K562 (cell line): Measurements from ENCODE around the gene MED15. TPM values are rescaled to one million over a fixed set of nuclear protein-coding genes. Genes with fewer than 3 reads are reported as not detected.

Experiments
- ARID1B ChIP-seq: fragments of 450-650 bp; IDR thresholded peaks from 2 replicates; pipeline ENCODE4 v1.6.1; 2016; ENCODE audit warnings: antibody characterized with exemption, mild to moderate bottlenecking, inconsistent platforms
- HDAC6 ChIP-seq: IDR thresholded peaks from 2 replicates; pipeline ENCODE4 v1.6.1; 2012; ENCODE audit warnings: low read depth, mild to moderate bottlenecking, control low read depth, inconsistent platforms, low read length, moderate library complexity
- KAT7 ChIP-seq: sonication (generic); formaldehyde crosslinking; IDR thresholded peaks from 2 replicates; pipeline ENCODE4 v1.8.0; 2022; ENCODE audit warnings: missing genetic modification reagents, mild to moderate bottlenecking, borderline replicate concordance
- KHSRP ChIP-seq: fragments of 450-650 bp; IDR thresholded peaks from 2 replicates; pipeline ENCODE4 v1.6.1; 2017
- MYBL2 ChIP-seq, 2 experiments: fragments of 450-650 bp in 1 of 2; sonication (generic) in 1 of 2; formaldehyde crosslinking in 1 of 2; IDR thresholded peaks; 2 replicates each; pipeline versions ENCODE4 v1.6.1 to v1.8.1; 2017 to 2022; ENCODE audit warnings: borderline replicate concordance in 1 of 2, inconsistent platforms in 1 of 2, low read depth in 1 of 2, mild to moderate bottlenecking in 1 of 2, missing genetic modification reagents in 1 of 2, moderate library complexity in 1 of 2
- RAD21 ChIP-seq, 2 experiments: fragments of 250-450 bp in 1 of 2; fragments of 450-650 bp in 1 of 2; sonication (Bioruptor Pico) in 1 of 2; formaldehyde crosslinking in 1 of 2; IDR thresholded peaks in 1 of 2; conservative IDR thresholded peaks in 1 of 2; 2 replicates each; pipeline versions ENCODE4 v1.4.0 to v1.8.0; 2020 to 2022; ENCODE audit warnings: mild to moderate bottlenecking in 2 of 2, moderate library complexity in 1 of 2
- RBM22 ChIP-seq: fragments of 200-400 bp; formaldehyde crosslinking; IDR thresholded peaks from 2 replicates; pipeline ENCODE4 v1.6.1; 2018; ENCODE audit warnings: low read length, low read depth; ENCODE audit not compliant: poor library complexity, severe bottlenecking
- STAG1 ChIP-seq: sonication (generic); formaldehyde crosslinking; IDR thresholded peaks from 2 replicates; pipeline ENCODE4 v1.5.0; 2020; ENCODE audit warnings: missing genetic modification reagents, borderline replicate concordance
- TEAD1 ChIP-seq, 2 experiments: fragments of 450-650 bp in 1 of 2; sonication (generic) in 1 of 2; formaldehyde crosslinking; IDR thresholded peaks; 2 replicates each; pipeline versions ENCODE4 v1.4.0 to v1.8.0; 2020 to 2022; ENCODE audit warnings: mild to moderate bottlenecking in 2 of 2, missing genetic modification reagents in 1 of 2
- ZBTB8A ChIP-seq: fragments of 450-650 bp; IDR thresholded peaks from 2 replicates; pipeline ENCODE4 v1.6.1; 2018; ENCODE audit warnings: mild to moderate bottlenecking, moderate library complexity; ENCODE audit not compliant: partially characterized antibody
- ZKSCAN3 ChIP-seq: fragments of 250-450 bp; sonication (Bioruptor Pico); IDR thresholded peaks from 2 replicates; pipeline ENCODE4 v1.4.0; 2020
- ZNF143 ChIP-seq: sonication (generic); formaldehyde crosslinking; IDR thresholded peaks from 2 replicates; pipeline ENCODE4 v1.9.0; 2022; ENCODE audit warnings: mild to moderate bottlenecking, missing genetic modification reagents
- polyA plus RNA-seq, 8 experiments: library from polyadenylated mRNA; depleted of rRNA in 4 of 8; stranded (reverse) in 5 of 8; unstranded in 3 of 8; fragments of >200 nt; fragmentation: Nextera tagmentation in 2 of 8; fragmentation: Illumina TruSeq in 1 of 8; extraction: Ambion mirVana in 2 of 8; extraction: Trizol in 1 of 8; gene quantifications; 2 replicates each; pipeline versions ENCODE4 v1.2.1 to v1.2.3, GENCODE V29; 2011 to 2014; ENCODE audit warnings: inconsistent platforms in 1 of 8, missing spikeins in 1 of 8
- total RNA-seq, 7 experiments: library from RNA; depleted of rRNA in 6 of 7; stranded (reverse); fragments of >200 nt in 6 of 7; fragmentation: Illumina TruSeq in 2 of 7; extraction: Trizol in 2 of 7; gene quantifications; 2 replicates each; pipeline versions ENCODE4 v1.2.1 to v1.2.3, GENCODE V29; 2011 to 2021; ENCODE audit warnings: low replicate concordance in 1 of 7
- TF ChIP-seq, protein P1 (sequence below): sonication (generic); formaldehyde crosslinking; IDR thresholded peaks from 2 replicates; pipeline ENCODE4 v1.8.1; 2023; ENCODE audit warnings: mild to moderate bottlenecking, missing genetic modification reagents

MED15 gene
- total and polyA plus RNA-seq, 9 of the 15 experiments (the other 6 are each of a cell fraction or from before 2014, with no cell fraction given): 4.0 to 271 (median 60.1) TPM

DNA sequence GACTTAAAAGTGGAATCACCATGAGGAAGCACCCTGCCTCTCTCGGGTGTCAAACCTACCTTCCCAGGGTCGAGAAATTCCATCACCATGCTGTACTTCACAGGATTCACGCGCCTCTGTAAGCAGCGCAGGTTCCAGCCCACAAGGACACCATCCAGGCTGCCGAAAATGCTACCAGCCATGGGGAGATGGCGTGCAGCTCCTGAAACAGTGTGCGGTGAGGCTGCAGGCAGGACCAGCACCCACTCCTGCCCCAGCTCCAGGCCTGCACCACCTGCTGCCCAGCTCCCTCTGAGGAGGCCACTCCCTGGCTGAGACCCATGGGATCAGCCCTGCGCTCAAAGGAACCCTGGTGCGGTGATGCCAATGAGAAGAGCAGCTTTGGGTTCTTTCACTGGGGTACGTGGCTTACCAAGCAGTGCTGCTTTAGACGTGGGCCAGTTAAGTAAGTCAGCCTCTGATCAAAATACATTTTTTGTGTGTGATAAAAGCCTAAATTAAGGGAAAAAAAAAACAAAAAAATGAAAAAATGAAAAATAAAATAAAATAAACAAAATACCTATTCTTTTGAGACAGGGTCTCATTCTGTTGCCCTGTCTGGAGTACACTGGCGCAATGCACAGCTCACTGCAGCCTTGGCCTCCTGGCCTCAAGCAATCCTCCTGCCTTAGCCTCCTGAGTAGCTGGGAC lies 115.4 kb downstream of the MED15 start (continued):
- TF ChIP-seq, protein P1, sequence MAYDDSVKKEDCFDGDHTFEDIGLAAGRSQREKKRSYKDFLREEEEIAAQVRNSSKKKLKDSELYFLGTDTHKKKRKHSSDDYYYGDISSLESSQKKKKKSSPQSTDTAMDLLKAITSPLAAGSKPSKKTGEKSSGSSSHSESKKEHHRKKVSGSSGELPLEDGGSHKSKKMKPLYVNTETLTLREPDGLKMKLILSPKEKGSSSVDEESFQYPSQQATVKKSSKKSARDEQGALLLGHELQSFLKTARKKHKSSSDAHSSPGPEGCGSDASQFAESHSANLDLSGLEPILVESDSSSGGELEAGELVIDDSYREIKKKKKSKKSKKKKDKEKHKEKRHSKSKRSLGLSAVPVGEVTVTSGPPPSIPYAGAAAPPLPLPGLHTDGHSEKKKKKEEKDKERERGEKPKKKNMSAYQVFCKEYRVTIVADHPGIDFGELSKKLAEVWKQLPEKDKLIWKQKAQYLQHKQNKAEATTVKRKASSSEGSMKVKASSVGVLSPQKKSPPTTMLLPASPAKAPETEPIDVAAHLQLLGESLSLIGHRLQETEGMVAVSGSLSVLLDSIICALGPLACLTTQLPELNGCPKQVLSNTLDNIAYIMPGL (CRISPR knock-in tag): 0 out of 2 replicates have a peak, but pooled peaks have one; percentile 27
- TF ChIP-seq MYBL2 (IDR thresholded peaks at IDR 0.05; ENCODE audit: low read depth) (no peak), MYBL2 (CRISPR knock-in tag; IDR thresholded peaks at IDR 0.05; ENCODE audit: borderline replicate concordance) (peak; percentile 70; the same call in 1 of the 2 replicates), ARID1B (no peak), KHSRP (no peak), RAD21 (CRISPR knock-in tag; conservative IDR thresholded peaks at IDR 0.05 in 1 of 2, IDR thresholded peaks at IDR 0.05 in 1 of 2) (no peak), HDAC6 (0 out of 2 replicates have a peak, but pooled peaks have one; percentile 53), ZBTB8A (no peak), ZKSCAN3 (no peak), KAT7 (CRISPR knock-in tag) (no peak), ZNF143 (0 out of 2 replicates have a peak, but pooled peaks have one; percentile 46), TEAD1 (CRISPR knock-in tag; IDR thresholded peaks at IDR 0.05) (0 out of 4 replicates have a peak, but pooled peaks of 1 of the 2 experiments have one; percentile 34), STAG1 (CRISPR knock-in tag) (0 out of 2 replicates have a peak, but pooled peaks have one; percentile 20), RBM22 (no peak)
